Measurements from ENCODE around the gene GOLGA6L7. TPM values are rescaled to one million over a fixed set of nuclear protein-coding genes. Genes with fewer than 3 reads are reported as not detected.
"Not testable (repeated sequence)": the region's sequence is repeated elsewhere in the genome, so short reads cannot be mapped to it uniquely, and the experiment has no call there.

GOLGA6L7 gene
- total RNA-seq, 1 donor from 2014 or later = not detected

DNA sequence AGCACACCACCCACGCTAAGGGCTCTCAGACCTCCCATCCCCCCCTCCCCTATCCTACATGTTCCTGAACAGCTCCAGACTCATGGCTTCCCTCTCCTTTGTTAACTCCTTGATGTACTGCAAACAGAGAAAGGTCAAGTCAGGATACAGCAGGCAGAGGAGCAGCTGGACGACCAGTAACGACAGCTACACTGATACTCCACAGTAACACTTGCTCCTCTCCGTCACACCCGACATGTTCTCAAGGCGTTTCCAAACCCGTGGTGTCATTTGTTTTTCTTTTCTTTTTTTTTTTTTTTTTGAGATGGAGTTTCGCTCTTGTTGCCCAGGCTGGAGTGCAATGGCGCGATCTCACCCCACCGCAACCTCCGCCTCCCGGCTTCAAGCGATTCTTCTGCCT is 4.3 kb downstream of the GOLGA6L7 start:
- DNase-seq (ENCODE audit: low read depth, low spot score) = not testable (repeated sequence)

DNA sequence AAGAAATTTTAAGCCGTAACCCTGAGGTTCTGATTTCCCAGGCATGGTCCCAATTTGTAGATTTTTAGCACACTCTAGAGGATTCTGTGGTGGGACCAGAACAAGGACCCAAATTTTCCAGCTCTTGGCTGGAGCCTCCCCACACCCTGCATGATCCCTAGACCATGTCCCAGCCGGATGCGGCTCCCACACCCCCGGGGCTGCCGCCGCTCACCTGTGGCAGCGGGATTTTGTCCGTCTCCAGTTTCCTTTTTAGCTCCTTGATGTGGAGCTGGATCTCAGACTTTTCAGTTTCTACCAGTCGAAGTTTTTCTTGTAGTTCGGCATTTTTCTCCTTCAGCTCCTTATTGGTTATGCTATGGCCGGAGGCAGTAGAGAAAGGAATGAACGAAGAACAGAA is 4.9 kb downstream of the GOLGA6L7 start:
- DNase-seq (ENCODE audit: low read depth, low spot score) = not testable (repeated sequence)

DNA sequence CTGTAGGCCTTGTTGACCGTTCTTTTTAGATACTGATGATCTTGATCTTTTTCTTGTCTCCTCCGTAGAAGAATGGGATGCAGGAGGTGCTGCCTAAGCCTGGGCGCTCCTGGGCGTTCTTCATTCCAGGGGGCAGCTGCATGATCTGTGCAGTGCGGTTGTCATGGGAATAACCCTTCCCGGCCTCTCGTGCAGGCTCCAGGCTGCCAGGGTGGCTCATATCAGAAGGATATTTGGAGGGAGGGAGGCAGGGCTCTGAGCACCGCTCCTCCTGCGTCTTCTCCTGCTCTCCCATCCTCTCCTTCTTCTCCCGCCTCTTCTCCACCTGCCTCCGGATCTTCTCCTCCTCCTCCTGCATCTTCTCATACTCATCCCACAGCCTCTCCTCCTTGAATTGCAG is 6.2 kb downstream of the GOLGA6L7 start:
- not testable (repeated sequence) for DNase-seq (ENCODE audit: low read depth, low spot score)

DNA sequence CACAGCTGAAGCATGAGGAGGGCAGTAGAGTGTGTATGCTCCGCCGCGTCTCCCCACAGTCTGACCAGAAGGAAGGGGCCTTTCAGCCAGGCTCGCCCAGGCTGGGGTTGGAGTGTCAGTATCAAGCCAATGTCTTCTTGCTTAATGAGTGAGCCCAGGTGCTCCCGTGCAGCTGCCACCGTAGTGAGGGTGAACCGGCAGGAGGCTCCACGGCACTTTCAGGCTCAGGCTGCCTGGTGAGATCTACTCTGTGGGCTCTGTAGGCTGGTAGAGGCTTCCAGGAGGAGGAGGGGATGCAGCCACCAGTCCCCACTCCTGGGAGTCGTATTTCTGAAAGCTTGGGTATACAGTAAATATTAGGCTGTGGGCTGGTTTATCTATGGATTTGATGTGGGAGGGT is 8.2 kb downstream of the GOLGA6L7 start:
- not testable (repeated sequence) for DNase-seq (ENCODE audit: low read depth, low spot score)

DNA sequence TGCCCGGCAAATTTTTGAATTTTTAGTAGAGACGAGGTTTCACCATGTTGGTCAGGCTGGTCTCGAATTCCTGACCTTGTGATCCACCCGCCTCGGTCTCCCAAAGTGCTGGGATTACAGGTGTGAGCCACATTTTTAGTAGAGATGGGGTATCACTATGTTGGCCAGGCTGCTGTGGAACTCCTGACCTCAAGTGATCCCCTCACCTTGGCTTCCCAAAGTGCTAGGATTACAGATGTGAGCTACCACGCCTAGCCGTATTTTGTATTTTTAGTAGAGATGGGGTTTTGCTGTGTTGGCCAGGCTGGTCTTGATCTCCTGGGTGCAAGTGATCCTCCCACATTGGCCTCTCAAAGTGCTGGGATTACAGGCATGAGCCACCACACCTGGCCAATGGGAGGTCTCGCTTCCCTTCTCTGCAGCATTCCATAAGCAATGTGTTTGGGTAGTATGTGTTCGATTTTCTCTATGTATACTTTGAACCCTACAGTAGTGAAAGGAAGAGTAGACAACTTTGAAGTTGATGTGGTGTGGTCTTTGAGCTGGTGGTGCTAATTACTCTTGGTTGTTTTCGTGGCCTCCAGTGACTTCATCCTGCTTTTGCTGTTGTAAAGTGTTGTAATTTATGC is 13.4 kb downstream of the GOLGA6L7 start:
- DNase-seq (ENCODE audit: low read depth, low spot score) = not testable (repeated sequence)

DNA sequence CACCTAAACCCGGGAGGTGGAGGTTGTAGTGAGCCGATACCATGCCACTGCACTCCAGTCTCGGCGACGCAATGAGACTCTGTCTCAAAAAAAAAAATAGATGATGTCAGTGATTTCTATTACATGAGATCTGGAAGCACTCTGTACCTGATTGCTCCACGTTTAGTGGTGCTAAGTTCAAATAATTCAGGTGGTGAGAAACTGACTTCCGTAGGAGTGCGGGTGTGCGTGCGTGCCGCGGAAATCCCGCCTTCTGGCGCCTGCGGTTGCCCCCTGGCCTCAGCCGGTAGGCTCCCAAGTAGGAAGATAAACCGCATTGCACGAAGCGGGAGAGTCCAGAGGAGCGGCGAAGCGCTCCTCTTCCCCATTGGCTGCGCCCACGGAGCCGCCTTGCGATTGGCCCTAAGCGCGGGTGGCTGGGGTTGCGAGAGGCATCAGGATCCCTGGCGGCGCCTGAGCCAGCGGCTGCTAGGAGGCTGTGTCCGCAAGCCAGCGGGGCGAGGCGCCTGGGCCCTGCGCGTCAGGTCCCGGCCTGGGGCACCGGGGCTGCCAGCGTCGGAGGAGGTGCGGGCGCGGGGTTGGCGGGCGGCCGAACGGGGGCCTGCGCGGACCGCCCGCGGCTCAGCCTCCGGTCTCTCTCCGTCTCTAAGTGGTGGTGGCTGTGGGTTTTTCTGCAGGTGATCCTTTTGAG is 16.4 kb downstream of the GOLGA6L7 start:
- DNase-seq (ENCODE audit: low read depth, low spot score) = peak; percentile 53

DNA sequence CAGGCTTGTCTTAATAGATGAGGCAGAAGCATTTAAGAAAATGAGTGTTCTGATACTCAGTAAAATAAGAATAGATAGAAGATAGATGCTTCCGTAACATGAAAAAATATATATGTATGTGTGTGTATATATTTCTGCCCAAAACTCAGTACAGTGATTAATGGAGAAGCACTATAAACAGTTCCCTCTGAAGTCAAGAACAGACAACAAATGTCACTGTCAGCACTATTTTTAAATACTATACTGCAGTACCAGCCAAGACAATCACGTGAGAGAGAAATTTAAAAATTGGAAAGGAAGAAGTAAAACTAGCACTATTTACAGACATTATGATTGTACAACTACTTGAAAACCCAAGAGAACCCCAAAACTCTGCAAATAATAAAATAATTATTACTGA is 27.0 kb downstream of the GOLGA6L7 start:
- DNase-seq (ENCODE audit: low read depth, low spot score) = not testable (repeated sequence)

DNA sequence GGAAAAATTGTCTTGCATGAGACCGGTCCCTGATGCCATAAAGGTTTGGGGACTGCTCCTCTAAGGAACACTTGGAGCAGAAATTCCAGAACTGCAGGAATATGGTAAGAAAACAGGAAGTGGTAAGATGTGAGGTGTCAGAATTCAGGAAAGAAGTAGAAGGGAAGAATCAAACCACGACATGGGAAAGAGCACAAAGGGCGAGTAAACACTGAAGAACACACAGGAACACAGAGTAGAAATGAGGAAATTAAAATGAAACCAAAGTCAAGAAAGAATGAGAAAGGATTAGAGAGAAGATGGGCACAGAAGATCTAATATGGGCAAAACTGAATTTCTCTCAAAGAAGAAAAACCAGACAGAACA is 28.5 kb downstream of the GOLGA6L7 start:
- DNase-seq (ENCODE audit: low read depth, low spot score) = not testable (repeated sequence)

DNA sequence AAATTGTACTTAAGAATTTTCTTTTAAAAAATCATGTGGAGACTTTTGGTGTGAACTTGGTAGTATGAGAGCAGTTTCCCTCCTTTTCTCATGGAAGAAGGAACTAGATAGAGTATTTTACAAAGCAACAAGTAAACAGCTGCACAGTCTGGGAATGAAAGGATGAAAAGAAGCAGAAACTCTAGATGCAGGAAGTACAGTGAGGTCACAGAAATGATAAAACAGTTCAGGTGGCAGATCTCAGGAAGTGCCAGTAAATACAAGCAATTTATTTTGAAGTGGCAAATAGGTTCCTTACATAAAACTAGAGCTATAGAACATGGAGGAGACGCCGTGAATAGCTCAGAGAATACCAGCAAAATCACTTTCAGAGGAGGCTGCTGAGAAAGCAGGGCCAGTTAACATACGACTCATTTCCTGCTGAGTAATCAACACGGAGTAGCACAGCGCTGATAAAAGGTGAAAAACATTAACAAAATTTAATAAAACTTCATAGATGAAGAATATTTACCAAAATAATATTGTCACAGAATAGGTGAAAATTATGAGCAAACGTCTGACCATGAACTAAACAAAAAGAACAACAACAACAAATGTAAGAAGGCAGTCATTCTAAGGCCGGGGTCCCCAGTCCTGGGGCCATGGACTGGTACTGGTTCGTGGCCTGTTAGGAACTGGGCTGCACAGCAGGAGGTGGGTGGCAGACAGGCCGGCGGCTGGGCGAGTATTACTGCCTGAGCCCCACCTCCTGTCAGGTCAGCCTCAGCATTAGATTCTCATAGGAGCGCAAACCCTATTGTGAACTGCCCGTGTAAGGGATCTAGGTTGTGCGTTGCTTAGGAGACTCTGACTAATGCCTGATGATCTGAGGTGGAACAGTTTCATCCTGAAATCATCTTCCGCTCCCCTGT is 29.2 kb downstream of the GOLGA6L7 start:
- DNase-seq (ENCODE audit: low read depth, low spot score) = peak; percentile 13

DNA sequence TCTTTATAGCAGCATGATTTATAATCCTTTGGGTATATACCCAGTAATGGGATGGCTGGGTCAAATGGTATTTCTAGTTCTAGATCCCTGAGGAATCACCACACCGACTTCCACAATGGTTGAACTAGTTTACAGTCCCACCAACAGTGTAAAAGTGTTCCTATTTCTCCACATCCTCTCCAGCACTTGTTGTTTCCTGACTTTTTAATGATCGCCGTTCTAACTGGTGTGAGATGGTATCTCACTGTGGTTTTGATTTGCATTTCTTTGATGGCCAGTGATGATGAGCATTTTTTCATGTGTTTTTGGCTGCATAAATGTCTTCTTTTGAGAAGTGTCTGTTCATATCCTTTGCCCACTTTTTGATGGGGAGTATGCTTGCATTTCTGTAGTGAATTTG is 30.3 kb downstream of the GOLGA6L7 start:
- not testable (repeated sequence) for DNase-seq (ENCODE audit: low read depth, low spot score)

DNA sequence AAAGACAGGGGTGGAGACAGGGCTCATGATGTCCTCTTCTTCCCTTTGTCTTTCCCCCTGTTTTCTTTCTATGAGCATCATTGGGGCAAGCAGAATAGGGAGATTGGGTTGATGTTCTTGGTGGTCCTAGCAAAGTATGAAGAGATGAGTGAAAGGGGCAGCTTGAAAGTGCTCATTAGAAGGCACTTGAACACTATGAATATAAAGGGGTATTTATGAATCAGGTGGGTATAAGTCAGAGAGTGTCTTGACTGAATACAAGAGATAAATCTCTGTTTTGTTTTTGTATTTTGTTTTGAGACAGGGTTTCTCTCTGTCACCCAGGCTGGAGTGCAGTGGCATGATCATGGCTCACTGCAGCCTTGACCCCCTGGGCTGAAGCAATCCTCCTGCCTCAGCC is 34.4 kb downstream of the GOLGA6L7 start:
- DNase-seq (ENCODE audit: low read depth, low spot score) = not testable (repeated sequence)

DNA sequence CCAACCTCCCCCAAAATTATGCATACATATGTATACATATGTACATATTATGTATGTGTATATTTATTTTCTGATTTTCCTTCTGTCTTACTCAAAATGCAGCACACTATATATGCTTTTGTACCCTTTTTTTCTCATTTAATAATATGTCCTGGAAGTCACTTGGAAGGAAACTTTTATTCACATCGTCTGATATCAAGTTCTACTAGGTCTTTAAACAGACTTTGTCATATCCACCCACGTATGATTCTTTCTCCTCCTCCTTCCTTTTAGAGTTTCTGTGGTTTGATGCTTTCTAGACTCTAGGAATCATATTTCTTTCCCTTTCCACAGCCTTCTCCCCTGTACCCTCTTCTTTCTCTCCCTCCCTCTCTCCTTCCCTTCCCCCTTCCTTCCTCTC is 35.1 kb downstream of the GOLGA6L7 start:
- not testable (repeated sequence) for DNase-seq (ENCODE audit: low read depth, low spot score)

DNA sequence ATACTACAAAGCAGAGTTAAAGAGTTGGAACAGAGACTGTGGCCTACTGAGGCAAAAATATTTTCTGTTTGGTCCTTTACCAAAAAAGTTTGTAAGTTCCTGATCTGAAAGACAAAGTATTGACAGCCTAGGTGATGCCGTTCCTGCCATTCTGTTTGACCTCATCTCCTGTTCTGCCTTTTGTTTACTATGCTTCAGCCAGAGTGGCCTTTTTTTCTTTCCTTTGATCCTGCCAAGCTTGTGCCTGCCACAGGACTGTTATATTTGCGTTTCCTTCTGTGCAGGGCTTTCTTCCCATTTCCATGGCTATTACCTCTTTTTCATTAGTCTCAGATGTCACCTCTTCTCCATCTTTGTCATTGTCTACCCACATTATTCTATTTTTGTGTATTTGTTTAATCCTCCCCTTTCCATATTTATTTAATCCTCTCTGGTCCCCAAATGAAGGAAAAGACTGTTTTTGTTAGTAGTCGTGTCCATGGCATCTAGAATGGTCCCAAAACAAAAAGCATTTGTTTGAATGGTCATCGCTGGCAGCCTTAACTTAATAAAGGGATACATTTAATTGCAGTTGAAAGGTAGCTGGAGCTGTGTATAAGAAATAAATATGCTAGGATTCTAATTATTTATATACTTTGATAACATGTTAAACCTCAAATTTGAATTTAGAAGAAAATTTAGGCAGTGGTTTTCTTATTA is 36.4 kb downstream of the GOLGA6L7 start:
- DNase-seq (ENCODE audit: low read depth, low spot score) = not testable (repeated sequence)

DNA sequence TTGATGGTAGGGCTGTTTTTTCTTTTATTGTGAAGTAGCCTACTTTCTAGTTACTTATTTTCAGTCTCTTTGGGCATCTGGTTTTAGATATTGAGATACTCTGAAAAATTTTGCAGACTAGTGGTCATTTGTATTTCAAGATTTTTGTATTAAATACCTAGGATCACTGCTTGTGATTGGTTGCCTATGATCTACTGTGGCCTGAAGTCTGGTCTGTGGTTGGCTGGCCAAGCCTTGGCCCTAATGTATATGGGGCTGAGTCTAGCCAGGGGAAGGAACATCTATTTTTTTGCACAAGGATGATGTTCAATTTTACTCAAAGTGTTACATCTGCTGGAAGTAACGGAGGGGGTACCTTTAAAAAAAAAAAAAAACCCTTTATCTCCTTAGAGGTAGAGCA is 38.0 kb downstream of the GOLGA6L7 start:
- DNase-seq (ENCODE audit: low read depth, low spot score) = not testable (repeated sequence)

DNA sequence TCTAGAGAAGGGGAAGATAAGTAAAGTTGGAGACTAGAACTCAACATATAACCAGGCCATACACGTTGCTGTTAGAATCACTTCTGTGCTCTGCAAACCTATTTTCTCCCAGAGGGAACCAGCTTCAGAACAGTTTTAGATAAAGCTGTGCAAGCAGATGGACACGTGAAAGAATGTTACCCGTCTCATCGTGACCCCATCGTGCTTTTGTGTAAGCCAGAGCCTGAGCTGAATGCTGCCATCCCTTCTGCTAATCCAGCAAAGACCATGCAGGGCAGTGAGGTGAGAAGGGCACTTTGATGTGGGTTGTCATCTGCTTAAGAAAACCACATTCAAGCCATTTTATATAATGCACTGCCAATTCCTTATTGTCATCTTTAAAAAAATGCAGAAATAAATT is 40.3 kb downstream of the GOLGA6L7 start:
- DNase-seq (ENCODE audit: low read depth, low spot score) = not testable (repeated sequence)

DNA sequence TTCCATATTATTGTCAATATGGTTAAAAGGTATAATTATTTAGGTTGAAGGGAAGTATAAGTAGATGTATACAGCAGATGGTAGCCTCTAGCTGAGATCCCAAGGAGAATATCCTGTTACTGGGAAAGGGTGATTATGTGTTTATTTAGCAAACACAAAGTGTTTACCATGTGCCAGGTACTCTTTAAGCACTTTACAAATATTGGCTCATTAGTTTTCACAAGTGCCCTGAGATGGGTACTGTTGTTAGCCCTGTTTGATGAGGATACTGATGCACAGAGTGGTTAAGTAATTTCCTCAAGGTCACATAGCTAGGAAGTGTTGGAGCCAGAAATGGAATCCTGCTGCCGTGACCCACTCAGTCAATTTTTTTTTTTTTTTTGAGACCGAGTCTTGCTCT is 48.1 kb downstream of the GOLGA6L7 start:
- DNase-seq (ENCODE audit: low read depth, low spot score) = not testable (repeated sequence)

DNA sequence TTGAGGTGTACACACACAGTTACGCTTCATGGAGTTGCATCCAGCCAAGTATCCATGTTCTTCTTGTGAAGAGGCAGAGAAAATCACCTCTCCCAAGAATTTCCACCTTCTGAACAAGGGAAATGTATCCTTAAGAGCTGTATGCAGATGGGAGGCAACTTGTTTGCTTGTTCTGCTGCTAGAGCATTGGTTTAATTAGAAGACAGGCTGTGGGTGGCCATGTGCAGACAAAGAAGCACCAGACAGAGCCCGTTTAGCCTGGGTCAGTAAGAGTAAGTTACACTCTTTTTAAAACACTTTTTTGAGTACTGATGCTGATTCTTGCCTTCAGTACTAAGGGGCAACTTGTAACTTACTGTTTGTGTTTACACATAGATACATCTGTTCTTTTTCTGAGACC is 50.2 kb downstream of the GOLGA6L7 start:
- DNase-seq (ENCODE audit: low read depth, low spot score) = not testable (repeated sequence)

DNA sequence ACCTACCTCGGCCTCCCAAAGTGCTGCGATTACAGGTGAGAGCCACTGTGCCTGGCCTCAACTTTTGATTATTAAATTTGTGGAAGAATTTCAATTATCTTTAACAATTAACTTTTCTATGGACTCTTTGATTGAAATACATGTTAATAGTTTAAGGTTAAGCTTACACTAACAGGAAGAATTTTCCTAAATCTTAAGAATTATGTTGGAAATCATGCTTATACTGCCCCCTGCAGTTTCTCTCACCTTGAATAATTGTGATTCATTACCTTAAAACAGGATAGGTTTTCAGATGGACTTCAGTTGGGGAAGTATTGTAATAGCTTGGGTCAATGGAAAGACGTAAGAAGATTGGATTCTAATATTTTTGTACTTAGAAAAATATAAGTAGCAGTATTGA is 54.2 kb downstream of the GOLGA6L7 start:
- not testable (repeated sequence) for DNase-seq (ENCODE audit: low read depth, low spot score)
